Keratinocyte (primary cell): ENCODE measurements around the gene MTHFR.

Experiments
- CTCF ChIP-seq, 3 experiments: IDR thresholded peaks in 1 of 3; conservative IDR thresholded peaks in 1 of 3; optimal IDR thresholded peaks in 1 of 3; 2 replicates in 2 of 3; 3 replicates in 1 of 3; pipeline versions ENCODE3 to v1.5.1; 2011; ENCODE audit warnings: low read length in 3 of 3, mild to moderate bottlenecking in 3 of 3, moderate library complexity in 2 of 3, control low read depth in 1 of 3, inconsistent platforms in 1 of 3; ENCODE audit not compliant: insufficient read depth in 2 of 3; ENCODE audit errors: extremely low read depth in 1 of 3
- EZH2 ChIP-seq: IDR thresholded peaks from one replicate; pipeline ENCODE4 v1.6.1; 2012; ENCODE audit warnings: inconsistent platforms, mild to moderate bottlenecking, low read length, moderate library complexity

- TF ChIP-seq CTCF (optimal IDR thresholded peaks at IDR 0.05 in 1 of 3, IDR thresholded peaks at IDR 0.05 in 1 of 3, conservative IDR thresholded peaks at IDR 0.05 in 1 of 3; ENCODE audit: extremely low read depth in 1 of 3, insufficient read depth in 2 of 3, low read length in 3 of 3) (no peak), EZH2 (no peak)
Measured at GRCh38 chr1:11780380-11781147, 25.2 kb downstream of the MTHFR start.
